Caco-2 (cell line): ENCODE data around the gene KRTAP4-16. TPM values are rescaled to one million over a fixed set of nuclear protein-coding genes. Genes with fewer than 3 reads are reported as not detected.
"Not testable (repeated sequence)": the region's sequence is repeated elsewhere in the genome, so short reads cannot be mapped to it uniquely, and the experiment has no call there.

Experiments
- BruUV-seq: library from RNA; stranded (reverse); fragments of 400-500 nt; replicated peaks from 2 replicates; lab custom pipeline; 2021; lab: Mats Ljungman, UMichigan
- CTCF ChIA-PET: fragments of 300-600 bp; sonication (Branson Sonifier 250); formaldehyde crosslinking; loops from one replicate; lab custom pipeline; 2022; ENCODE audit warnings: antibody characterized with exemption; lab: Charles Lee
- POLR2A ChIA-PET: fragments of 300-600 bp; sonication (Branson Sonifier 250); formaldehyde crosslinking; loops from one replicate; lab custom pipeline; 2022; ENCODE audit warnings: antibody characterized with exemption; lab: Charles Lee
- DNase-seq, 2 experiments: peaks; one replicate each; pipeline versions ENCODE4 v3.0.0 to v3.0.0-alpha.2; 2020 to 2022
- H3K27me3 ChIP-seq: replicated peaks from 2 replicates; pipeline ENCODE4 v1.6.0; 2011; ENCODE audit warnings: low read length; ENCODE audit not compliant: control insufficient read depth, insufficient read depth
- H3K36me3 ChIP-seq: 2 replicates; pipeline ENCODE4 v1.5.1; 2011; ENCODE audit warnings: low read length; ENCODE audit not compliant: control insufficient read depth, insufficient read depth
- H3K4me1 ChIP-seq: fragments of 250-450 bp; sonication (Bioruptor Pico); 2 replicates; pipeline ENCODE4 v1.5.1; 2020; ENCODE audit warnings: mild to moderate bottlenecking
- H3K4me3 ChIP-seq: 2 replicates; pipeline ENCODE4 v1.5.1; 2011; ENCODE audit warnings: low read depth, mild to moderate bottlenecking, control low read depth, low read length
- H3K9me3 ChIP-seq: fragments of 250-450 bp; sonication (Bioruptor Pico); 2 replicates; pipeline ENCODE4 v1.5.1; 2020; ENCODE audit warnings: mild to moderate bottlenecking, moderate library complexity
- H3K27ac Mint-ChIP-seq: one replicate; pipeline ENCODE4 v1.8.0; 2022; ENCODE audit warnings: mixed read lengths; ENCODE audit not compliant: unreplicated experiment
- H3K27me3 Mint-ChIP-seq: one replicate; pipeline ENCODE4 v1.8.0; 2022; ENCODE audit warnings: mixed read lengths; ENCODE audit not compliant: insufficient read depth, unreplicated experiment
- H3K36me3 Mint-ChIP-seq: one replicate; pipeline ENCODE4 v1.8.0; 2022; ENCODE audit warnings: mild to moderate bottlenecking, mixed read lengths; ENCODE audit not compliant: insufficient read depth, unreplicated experiment
- H3K4me1 Mint-ChIP-seq: one replicate; pipeline ENCODE4 v1.8.0; 2022; ENCODE audit warnings: low read depth, mixed read lengths; ENCODE audit not compliant: unreplicated experiment
- H3K4me3 Mint-ChIP-seq: one replicate; pipeline ENCODE4 v1.8.0; 2022; ENCODE audit warnings: mild to moderate bottlenecking, moderate library complexity, mixed read lengths; ENCODE audit not compliant: unreplicated experiment
- H3K9me3 Mint-ChIP-seq: one replicate; pipeline ENCODE4 v1.8.0; 2022; ENCODE audit warnings: mixed read lengths; ENCODE audit not compliant: unreplicated experiment
- intact Hi-C: fragments of 100-400 bp; cut with micrococcal nuclease; formaldehyde crosslinking; loops from one replicate; pipeline ENCODE4 v1.10.0; 2022; ENCODE audit not compliant: unreplicated experiment
- total RNA-seq: library from RNA; stranded (reverse); gene quantifications from 2 replicates; pipeline ENCODE4 v1.2.3, GENCODE V29; 2022
- TF ChIP-seq, protein P1 (sequence below), 2 experiments: fragments of 200-600 bp in 1 of 2; IDR thresholded peaks; 1 replicate in 1 of 2; 2 replicates in 1 of 2; pipeline versions ENCODE4 v1.5.1 to v1.8.0; 2011 to 2022; ENCODE audit warnings: antibody characterized with exemption in 1 of 2, control low read depth in 1 of 2, inconsistent platforms in 1 of 2, low read depth in 1 of 2, low read length in 1 of 2, mild to moderate bottlenecking in 1 of 2, moderate library complexity in 1 of 2; ENCODE audit not compliant: insufficient read depth in 1 of 2, severe bottlenecking in 1 of 2, unreplicated experiment in 1 of 2

The KRTAP4-16 gene
- total RNA-seq, 1 experiment from 2014 or later: not detected

- Histone ChIP-seq H3K4me1 (no peaks in the 10 kb centered on the region), H3K27me3 (no peaks in the 10 kb centered on the region), H3K36me3 (no peaks in the 10 kb centered on the region), H3K4me3 (no peak within 1 kb of the TSS), H3K9me3 (peaks cover 24% of the 10 kb centered on the region)
- no peak within 1 kb of the TSS for H3K27ac Mint-ChIP-seq
- H3K4me1 Mint-ChIP-seq: no peaks in the 10 kb centered on the region
- no TSS peak for BruUV-seq
- H3K9me3 Mint-ChIP-seq: peaks cover 93% of the 10 kb centered on the region
- intact Hi-C loops: no loop called here
- ChIA-PET CTCF (no interaction called here), POLR2A (no interaction called here)
- H3K36me3 Mint-ChIP-seq: no peaks in the 10 kb centered on the region
- TF ChIP-seq, protein P1, sequence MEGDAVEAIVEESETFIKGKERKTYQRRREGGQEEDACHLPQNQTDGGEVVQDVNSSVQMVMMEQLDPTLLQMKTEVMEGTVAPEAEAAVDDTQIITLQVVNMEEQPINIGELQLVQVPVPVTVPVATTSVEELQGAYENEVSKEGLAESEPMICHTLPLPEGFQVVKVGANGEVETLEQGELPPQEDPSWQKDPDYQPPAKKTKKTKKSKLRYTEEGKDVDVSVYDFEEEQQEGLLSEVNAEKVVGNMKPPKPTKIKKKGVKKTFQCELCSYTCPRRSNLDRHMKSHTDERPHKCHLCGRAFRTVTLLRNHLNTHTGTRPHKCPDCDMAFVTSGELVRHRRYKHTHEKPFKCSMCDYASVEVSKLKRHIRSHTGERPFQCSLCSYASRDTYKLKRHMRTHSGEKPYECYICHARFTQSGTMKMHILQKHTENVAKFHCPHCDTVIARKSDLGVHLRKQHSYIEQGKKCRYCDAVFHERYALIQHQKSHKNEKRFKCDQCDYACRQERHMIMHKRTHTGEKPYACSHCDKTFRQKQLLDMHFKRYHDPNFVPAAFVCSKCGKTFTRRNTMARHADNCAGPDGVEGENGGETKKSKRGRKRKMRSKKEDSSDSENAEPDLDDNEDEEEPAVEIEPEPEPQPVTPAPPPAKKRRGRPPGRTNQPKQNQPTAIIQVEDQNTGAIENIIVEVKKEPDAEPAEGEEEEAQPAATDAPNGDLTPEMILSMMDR (IDR thresholded peaks at IDR 0.05; ENCODE audit: insufficient read depth in 1 of 2, low read depth in 1 of 2, low read length in 1 of 2, severe bottlenecking in 1 of 2, unreplicated experiment in 1 of 2): no peak
- no peaks in the 10 kb centered on the region for H3K27me3 Mint-ChIP-seq
- no peak for DNase-seq
- no peak within 1 kb of the TSS for H3K4me3 Mint-ChIP-seq
Observed at GRCh38 chr17:41140360-41141131, 38.5 kb upstream of the KRTAP4-16 start, which contains the start of gene KRTAP4-6. Gene KRTAP4-6, minus strand, starts transcription at chr17:41140544. Its CDS starts 57 bp downstream, at chr17:41140487.

- H3K27me3 Mint-ChIP-seq, H3K4me3 Mint-ChIP-seq, intact Hi-C loops, H3K27ac Mint-ChIP-seq, CTCF ChIA-PET, BruUV-seq, H3K36me3 Mint-ChIP-seq, H3K4me1 Mint-ChIP-seq, H3K27me3 ChIP-seq, DNase-seq, H3K4me1 ChIP-seq, H3K36me3 ChIP-seq, H3K4me3 ChIP-seq, POLR2A ChIA-PET: not testable (repeated sequence)
- H3K9me3 Mint-ChIP-seq: peaks cover 87% of the 10 kb centered on the region
- H3K9me3 ChIP-seq: peaks cover 24% of the 10 kb centered on the region
Observed at GRCh38 chr17:41139865-41140264, 37.9 kb upstream of the KRTAP4-16 start.

- H3K27ac Mint-ChIP-seq: no peak overlapping the region
- H3K36me3 Mint-ChIP-seq: no peaks in the 10 kb centered on the region
- H3K36me3 ChIP-seq: no peaks in the 10 kb centered on the region
- H3K27me3 Mint-ChIP-seq: no peaks in the 10 kb centered on the region
- no peak overlapping the region for H3K4me3 ChIP-seq
- intact Hi-C loops: no loop called here
- no peak overlapping the region for H3K4me3 Mint-ChIP-seq
- H3K4me1 ChIP-seq: no peaks in the 10 kb centered on the region
- CTCF ChIA-PET: interaction anchor here (0.6 kb wide), 1 partner anchor 1313 kb away, joined by 3 read pairs; no protein-coding TSS in a partner anchor
- BruUV-seq: no TSS peak
- no peak for DNase-seq
- POLR2A ChIA-PET: no interaction called here
- no peaks in the 10 kb centered on the region for H3K9me3 ChIP-seq
- no peaks in the 10 kb centered on the region for H3K4me1 Mint-ChIP-seq
- TF ChIP-seq, protein P1 (IDR thresholded peaks at IDR 0.05; ENCODE audit: insufficient read depth in 1 of 2, low read depth in 1 of 2, low read length in 1 of 2, severe bottlenecking in 1 of 2, unreplicated experiment in 1 of 2): no peak
- H3K9me3 Mint-ChIP-seq: peaks cover 46% of the 10 kb centered on the region
- no peaks in the 10 kb centered on the region for H3K27me3 ChIP-seq
Observed at GRCh38 chr17:41133880-41134735, 32.1 kb upstream of the KRTAP4-16 start.
